Parathyroid adenoma (tissue), 2 donors: Measurements from ENCODE around the gene TAF11L11.
"Not testable (repeated sequence)": the region's sequence is repeated elsewhere in the genome, so short reads cannot be mapped to it uniquely, and the experiment has no call there.

ENCODE experiments used
- H2AFZ ChIP-seq: fragments of 300-600 bp; sonication (generic); one replicate; pipeline ENCODE4 v1.7.0; 2017; ENCODE audit warnings: antibody characterized with exemption, mild to moderate bottlenecking
- H3K27ac ChIP-seq: fragments of 300-600 bp; sonication (generic); one replicate; pipeline ENCODE4 v1.7.0; 2017
- H3K27me3 ChIP-seq: fragments of 300-600 bp; sonication (generic); one replicate; pipeline ENCODE4 v1.7.0; 2017; ENCODE audit warnings: low read length; ENCODE audit not compliant: control insufficient read depth, insufficient read depth
- H3K36me3 ChIP-seq: fragments of 300-600 bp; sonication (generic); one replicate; pipeline ENCODE4 v1.7.0; 2017; ENCODE audit warnings: low read length; ENCODE audit not compliant: control insufficient read depth, insufficient read depth
- H3K4me1 ChIP-seq: fragments of 300-600 bp; sonication (generic); one replicate; pipeline ENCODE4 v1.7.0; 2017; ENCODE audit warnings: control low read depth
- H3K4me2 ChIP-seq: fragments of 300-600 bp; sonication (generic); one replicate; pipeline ENCODE4 v1.7.0; 2017; ENCODE audit warnings: low read length
- H3K4me3 ChIP-seq: fragments of 300-600 bp; sonication (generic); one replicate; pipeline ENCODE4 v1.7.0; 2017; ENCODE audit warnings: low read depth, low read length
- H3K79me2 ChIP-seq: fragments of 300-600 bp; sonication (generic); one replicate; pipeline ENCODE4 v1.7.0; 2017; ENCODE audit warnings: control low read depth
- H3K9ac ChIP-seq: fragments of 300-600 bp; sonication (generic); one replicate; pipeline ENCODE4 v1.7.0; 2017; ENCODE audit warnings: mild to moderate bottlenecking
- H3K9me3 ChIP-seq: fragments of 300-600 bp; sonication (generic); one replicate; pipeline ENCODE4 v1.7.0; 2017; ENCODE audit warnings: low read length; ENCODE audit not compliant: control insufficient read depth
- CTCF ChIP-seq: fragments of 300-600 bp; sonication (generic); IDR thresholded peaks from one replicate; pipeline ENCODE4 v1.7.0; 2017; ENCODE audit warnings: antibody characterized with exemption, mild to moderate bottlenecking
- donor health status: primary hyperparathyroidism.

The TAF11L11 gene

DNA sequence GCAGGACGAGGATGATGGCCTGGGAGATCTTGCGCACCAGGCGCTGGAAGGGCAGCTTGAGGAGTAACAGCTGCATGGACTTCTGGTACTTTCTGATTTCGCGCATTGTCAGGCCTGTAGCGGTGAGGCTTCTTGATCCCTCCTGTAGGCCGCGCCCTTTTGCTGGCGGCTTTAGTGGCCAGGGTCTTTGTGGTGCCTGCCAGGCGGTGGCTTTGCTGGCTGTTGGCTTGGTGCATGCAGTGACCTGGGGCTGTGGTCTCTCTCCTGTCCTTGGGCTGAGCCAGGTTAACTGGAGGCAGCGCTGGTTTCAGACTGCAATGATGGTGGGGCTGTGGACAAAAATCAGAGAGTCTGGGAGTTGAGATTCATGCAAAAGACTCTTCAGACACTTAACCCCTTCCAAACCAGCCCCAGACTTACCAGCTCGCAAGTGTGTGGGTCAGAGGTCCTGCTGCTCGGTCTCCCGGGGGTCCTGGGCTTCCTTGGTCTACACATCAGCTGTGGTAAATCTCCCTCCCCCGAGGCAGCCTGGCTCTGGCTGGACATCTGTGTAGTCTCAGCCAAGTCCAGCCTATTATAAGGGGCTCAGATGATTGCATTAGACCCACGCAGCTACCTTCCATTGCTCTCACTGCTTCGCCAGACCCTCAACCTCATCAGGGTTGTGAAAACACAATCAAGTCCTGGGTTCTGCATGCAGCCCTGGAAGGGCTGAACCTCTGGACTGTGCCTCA, 11.1 kb downstream of the TAF11L11 start:
- Histone ChIP-seq H3K4me3 (no peak overlapping the region), H3K9ac (no peak overlapping the region), H3K27me3 (no peaks in the 10 kb centered on the region), H3K27ac (no peak overlapping the region), H3K36me3 (no peaks in the 10 kb centered on the region), H3K4me2 (no peak overlapping the region), H2AFZ (no peak overlapping the region), H3K4me1 (no peaks in the 10 kb centered on the region), H3K79me2 (no peaks in the 10 kb centered on the region), H3K9me3 (no peaks in the 10 kb centered on the region)
- no peak for TF ChIP-seq CTCF

- no peak for TF ChIP-seq CTCF
- no peaks in the 10 kb centered on the region for H3K79me2 ChIP-seq
- no peak overlapping the region for H3K4me3 ChIP-seq
- H3K36me3 ChIP-seq, result no peaks in the 10 kb centered on the region
- H3K9ac ChIP-seq, result no peak overlapping the region
- no peak overlapping the region for H2AFZ ChIP-seq
- H3K4me1 ChIP-seq, result no peaks in the 10 kb centered on the region
- H3K27me3 ChIP-seq, result no peaks in the 10 kb centered on the region
- no peak overlapping the region for H3K4me2 ChIP-seq
- no peak overlapping the region for H3K27ac ChIP-seq
- no peaks in the 10 kb centered on the region for H3K9me3 ChIP-seq
Measured at GRCh38 chr5:17619354-17619753, 15.4 kb downstream of the TAF11L11 start.

- no peak for TF ChIP-seq CTCF
- Histone ChIP-seq H3K9ac (no peak overlapping the region), H3K9me3 (no peaks in the 10 kb centered on the region), H3K27me3 (no peaks in the 10 kb centered on the region), H3K79me2 (no peaks in the 10 kb centered on the region), H3K4me2 (no peak overlapping the region), H3K27ac (no peak overlapping the region), H3K4me3 (no peak overlapping the region), H3K36me3 (no peaks in the 10 kb centered on the region), H3K4me1 (no peaks in the 10 kb centered on the region), H2AFZ (no peak overlapping the region)
Measured at GRCh38 chr5:17620627-17621026, 16.6 kb downstream of the TAF11L11 start.

DNA sequence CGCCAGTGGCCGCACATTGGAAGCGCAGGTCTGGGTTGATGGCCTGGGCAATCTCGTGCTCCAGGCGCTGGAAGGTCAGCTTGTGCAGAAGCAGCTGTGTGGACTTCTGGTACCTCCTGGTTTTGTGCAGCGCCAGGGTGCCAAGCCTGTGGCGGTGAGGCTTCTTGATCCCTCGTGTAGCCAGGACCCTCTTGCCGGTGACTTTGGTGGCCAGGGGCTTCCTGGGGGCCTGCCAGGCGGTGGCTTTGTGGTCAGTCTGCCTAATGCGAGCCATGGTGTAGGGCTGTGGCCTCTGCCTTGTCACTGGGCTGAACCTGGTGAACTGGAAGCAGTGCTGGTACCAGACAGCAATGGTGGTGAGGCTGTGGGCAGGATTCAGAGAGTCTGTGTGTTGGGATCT, 21.7 kb downstream of the TAF11L11 start:
- H3K4me2 ChIP-seq, result no peak overlapping the region
- no peak overlapping the region for H3K4me3 ChIP-seq

GRCh38 chr5:17631788-17632187, 27.8 kb downstream of the TAF11L11 start, which contains the start of gene TAF11L13:
TSS of gene TAF11L13 (plus strand) at chr5:17632088.
- not testable (repeated sequence) for H3K27ac ChIP-seq, H3K9me3 ChIP-seq, H3K36me3 ChIP-seq, H3K4me3 ChIP-seq, H3K4me2 ChIP-seq, H2AFZ ChIP-seq, H3K9ac ChIP-seq, H3K4me1 ChIP-seq, H3K79me2 ChIP-seq, H3K27me3 ChIP-seq

More for the DNA sequence above, 21.7 kb downstream of the TAF11L11 start:
- H3K27me3 ChIP-seq, result no peaks in the 10 kb centered on the region
- H3K36me3 ChIP-seq, result no peaks in the 10 kb centered on the region
- H3K79me2 ChIP-seq, result no peaks in the 10 kb centered on the region
- no peak for TF ChIP-seq CTCF
- H3K27ac ChIP-seq, result no peak overlapping the region
- H3K9ac ChIP-seq, result no peak overlapping the region
- no peaks in the 10 kb centered on the region for H3K4me1 ChIP-seq
- H2AFZ ChIP-seq, result no peak overlapping the region
- H3K9me3 ChIP-seq, result no peaks in the 10 kb centered on the region
